SK-MEL-5 (cell line): ENCODE data around the gene TEAD1. TPM values are rescaled to one million over a fixed set of nuclear protein-coding genes. Genes with fewer than 3 reads are reported as not detected.

Source experiments
- DNase-seq: peaks from one replicate; pipeline ENCODE4 v3.0.0-alpha.2; 2016; ENCODE audit warnings: low read depth, low spot score
- in situ Hi-C: cut with HindIII; loops from 2 replicates; pipeline ENCODE4 v1.10.0; 2016; ENCODE audit warnings: low sequenced_read_pairs, high pct_unique_total_duplicates, low pct_unique_long_range_greater_than_20kb
- total RNA-seq: library from RNA; depleted of rRNA; stranded (reverse); fragments of >200 nt; shearing (Covaris generic); gene quantifications from 2 replicates; pipeline ENCODE4 v1.2.3, GENCODE V29; 2014

The TEAD1 gene
- total RNA-seq, 1 experiment from 2014 or later: 55.0 TPM

- in situ Hi-C loops: no loop called here
These were observed 111.7 kb downstream of the TEAD1 start for GRCh38 chr11:12785901-12786300.

GRCh38 chr11:12786450-12786849 is 112.2 kb downstream of the TEAD1 start:
- in situ Hi-C loops: no loop called here
- DNase-seq: no peak

More at GRCh38 chr11:12785901-12786300, 111.7 kb downstream of the TEAD1 start:
- no peak for DNase-seq

- DNase-seq: no peak
- in situ Hi-C loops: no loop called here
These were observed 112.7 kb downstream of the TEAD1 start for GRCh38 chr11:12786891-12787290.

DNA sequence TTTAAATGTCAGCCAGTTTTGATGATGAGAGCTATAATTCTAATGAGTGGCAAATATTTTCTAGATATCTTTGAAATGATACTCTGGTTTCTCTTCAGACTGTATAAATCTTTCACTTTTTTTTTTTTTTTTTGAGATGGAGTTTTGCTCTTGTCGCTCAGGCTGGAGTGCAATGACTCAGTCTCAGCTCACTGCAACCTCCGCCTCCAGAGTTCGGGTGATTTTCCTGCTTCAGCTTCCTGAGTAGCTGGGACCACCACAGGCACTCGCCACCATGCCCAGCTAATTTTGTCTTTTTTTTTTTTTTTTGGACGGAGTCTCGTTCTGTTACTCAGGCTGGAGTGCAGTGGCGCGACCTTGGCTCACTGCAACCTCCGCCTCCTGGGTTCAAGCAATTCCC is 113.6 kb downstream of the TEAD1 start:
- in situ Hi-C loops: no loop called here
- DNase-seq: no peak

DNA sequence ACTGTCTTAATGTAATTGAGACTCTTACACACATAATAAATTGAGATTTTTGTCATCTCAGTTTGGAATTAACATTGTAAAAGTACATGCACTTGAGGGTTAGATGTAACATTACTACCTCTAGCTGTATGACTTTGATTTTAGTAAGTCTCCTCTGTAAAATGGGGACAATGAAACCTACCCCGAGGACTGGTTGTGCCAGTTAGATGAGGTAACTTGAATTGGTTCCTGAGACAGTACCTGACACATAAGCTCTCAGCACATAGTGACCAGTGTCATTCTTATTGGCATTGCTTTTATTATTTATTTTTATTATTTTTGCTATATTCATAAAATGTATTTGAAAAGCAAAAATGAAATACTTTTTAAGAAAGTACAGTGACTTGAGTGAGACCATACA is 114.8 kb downstream of the TEAD1 start:
- in situ Hi-C loops: no loop called here
- DNase-seq: no peak

GRCh38 chr11:12789596-12790215 is 115.5 kb downstream of the TEAD1 start:
- no peak for DNase-seq
- in situ Hi-C loops: no loop called here

- DNase-seq: no peak
- in situ Hi-C loops: no loop called here
These were observed 116.8 kb downstream of the TEAD1 start for GRCh38 chr11:12790861-12791616.

DNA sequence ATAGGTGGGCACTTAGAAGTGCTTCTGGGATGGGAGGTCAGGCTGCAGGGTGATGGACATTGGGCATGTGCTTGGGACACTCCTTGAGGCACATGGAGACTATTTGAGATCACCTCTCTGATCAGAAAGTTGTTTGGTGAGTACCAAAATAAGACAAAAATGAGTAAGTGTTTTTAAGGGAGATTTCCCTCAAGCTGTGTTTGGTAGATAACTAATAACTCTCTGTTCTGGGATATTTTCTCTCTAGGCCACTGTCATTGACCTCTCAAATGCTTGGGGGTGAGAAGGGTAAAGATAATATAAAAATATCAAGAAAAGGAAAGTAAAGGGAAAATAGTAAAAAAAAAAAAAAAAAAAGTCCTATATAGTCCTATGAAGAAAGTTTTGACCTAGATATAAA is 117.8 kb downstream of the TEAD1 start:
- in situ Hi-C loops: no loop called here
- no peak for DNase-seq

DNA sequence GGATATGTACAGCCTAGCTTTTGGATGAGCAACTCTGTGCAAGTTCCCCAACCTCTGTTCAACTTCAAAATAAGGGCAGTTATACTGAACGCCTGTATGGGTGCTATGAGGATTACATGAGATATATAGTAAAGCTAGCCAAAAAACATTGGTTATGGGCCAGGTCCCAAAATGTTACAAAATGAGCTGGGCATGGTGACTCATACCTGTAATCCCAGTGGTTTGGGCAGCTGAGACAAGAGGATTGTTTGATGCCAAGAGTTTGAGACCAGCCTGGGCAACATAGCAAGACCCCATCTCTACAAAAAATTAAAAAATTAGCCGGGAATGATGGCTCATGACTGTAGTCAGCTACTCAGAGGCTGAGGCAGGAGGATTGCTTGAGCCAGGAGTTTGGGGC is 118.4 kb downstream of the TEAD1 start:
- DNase-seq: no peak

DNA sequence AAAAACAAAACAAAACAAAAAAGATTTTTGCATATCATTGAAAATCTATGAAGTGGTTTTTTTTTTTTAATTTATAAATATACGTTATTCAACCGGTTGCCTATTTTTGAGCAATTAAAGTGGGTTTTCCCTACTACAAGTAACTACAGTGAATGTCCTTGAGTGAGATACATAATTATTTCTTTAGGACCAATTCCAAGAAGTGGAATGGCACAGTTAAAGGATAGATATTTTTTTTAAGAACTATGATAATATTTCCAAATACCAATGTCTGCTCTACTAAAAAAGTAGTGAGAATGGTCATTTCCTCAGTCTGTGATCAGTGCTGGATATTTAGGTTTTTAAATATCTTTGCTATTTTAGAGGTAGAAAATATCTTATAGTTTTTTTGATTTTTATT is 118.8 kb downstream of the TEAD1 start:
- in situ Hi-C loops: no loop called here
- DNase-seq: no peak

More for the DNA sequence above, 118.4 kb downstream of the TEAD1 start:
- in situ Hi-C loops: no loop called here

DNA sequence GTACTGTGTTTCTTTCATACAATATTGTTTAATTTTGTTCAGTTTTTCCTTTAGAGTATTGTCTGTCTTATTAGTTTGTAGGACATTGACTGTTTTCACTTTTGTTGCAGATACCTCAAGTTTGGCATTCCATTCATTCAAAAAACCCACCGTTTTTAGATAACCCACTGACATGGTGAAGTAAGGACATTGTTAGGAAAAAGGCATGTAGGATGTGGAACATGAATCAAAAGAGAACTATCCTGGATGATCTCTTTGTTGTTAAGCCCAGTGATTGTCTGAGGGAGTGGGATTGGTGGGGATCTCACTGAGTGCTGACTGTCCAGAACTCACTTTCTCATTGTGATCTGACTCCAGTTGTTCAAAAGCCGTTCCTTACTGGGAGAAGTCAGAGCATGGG is 119.3 kb downstream of the TEAD1 start:
- in situ Hi-C loops: no loop called here
- no peak for DNase-seq

- no peak for DNase-seq
- in situ Hi-C loops: no loop called here
These were observed 120.5 kb downstream of the TEAD1 start for GRCh38 chr11:12794576-12795230.

DNA sequence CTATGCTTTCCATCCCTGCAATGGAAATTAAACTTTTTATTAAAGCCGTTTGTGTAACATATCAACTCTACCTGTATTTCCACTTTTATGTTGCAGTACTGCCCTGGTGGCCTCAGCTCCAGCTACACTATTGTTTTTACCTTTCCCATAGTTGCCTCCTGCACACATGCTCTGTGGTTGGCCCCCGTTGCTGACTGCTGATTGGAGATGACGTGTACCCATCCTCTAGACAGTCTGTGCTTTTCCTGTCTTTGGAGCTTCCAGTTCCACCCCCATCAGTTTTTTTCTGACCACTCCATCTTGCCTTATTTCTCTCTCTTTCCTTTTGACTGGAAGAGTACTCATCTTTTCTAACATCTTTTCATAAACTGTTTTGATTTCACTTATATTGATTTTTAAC is 123.8 kb downstream of the TEAD1 start:
- in situ Hi-C loops: no loop called here
- DNase-seq: no peak

GRCh38 chr11:12798609-12799011 is 124.4 kb downstream of the TEAD1 start:
- in situ Hi-C loops: no loop called here
- no peak for DNase-seq

- in situ Hi-C loops: no loop called here
- DNase-seq: no peak
These were observed 125.2 kb downstream of the TEAD1 start for GRCh38 chr11:12799334-12799835.

GRCh38 chr11:12800032-12800671 is 125.9 kb downstream of the TEAD1 start:
- DNase-seq: peak; percentile 37
- in situ Hi-C loops: no loop called here

DNA sequence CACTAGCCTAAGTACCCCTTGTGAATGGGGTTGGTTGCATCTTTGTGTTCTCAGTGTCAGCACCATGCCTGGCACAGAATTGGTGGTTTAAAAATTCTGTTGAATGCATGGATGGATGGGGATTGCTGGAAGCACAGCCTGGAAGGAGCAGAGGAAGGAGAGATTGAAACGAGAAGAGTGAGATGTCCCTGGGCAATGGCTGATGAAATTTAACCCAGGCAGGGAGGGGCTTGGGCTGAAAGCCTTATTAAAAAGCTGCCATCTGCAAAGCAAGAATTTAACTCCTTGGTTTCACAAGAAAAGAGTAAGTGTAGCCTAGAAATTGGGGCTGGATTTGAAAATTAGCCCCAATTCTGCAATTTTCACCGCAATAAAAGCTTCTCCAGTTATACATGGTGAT is 126.7 kb downstream of the TEAD1 start:
- in situ Hi-C loops: no loop called here
- peak; percentile 20 for DNase-seq

- in situ Hi-C loops: no loop called here
- DNase-seq: peak; percentile 97
These were observed 127.8 kb downstream of the TEAD1 start for GRCh38 chr11:12801976-12802375.
